Hypothalamus (tissue), 51 donors: ENCODE data around the gene IFT80.

Source experiments
- DNase-seq, 51 donors: peaks; one replicate each; lab custom pipeline; 2025; lab: John Stamatoyannopoulos, UW

The IFT80 gene

DNA sequence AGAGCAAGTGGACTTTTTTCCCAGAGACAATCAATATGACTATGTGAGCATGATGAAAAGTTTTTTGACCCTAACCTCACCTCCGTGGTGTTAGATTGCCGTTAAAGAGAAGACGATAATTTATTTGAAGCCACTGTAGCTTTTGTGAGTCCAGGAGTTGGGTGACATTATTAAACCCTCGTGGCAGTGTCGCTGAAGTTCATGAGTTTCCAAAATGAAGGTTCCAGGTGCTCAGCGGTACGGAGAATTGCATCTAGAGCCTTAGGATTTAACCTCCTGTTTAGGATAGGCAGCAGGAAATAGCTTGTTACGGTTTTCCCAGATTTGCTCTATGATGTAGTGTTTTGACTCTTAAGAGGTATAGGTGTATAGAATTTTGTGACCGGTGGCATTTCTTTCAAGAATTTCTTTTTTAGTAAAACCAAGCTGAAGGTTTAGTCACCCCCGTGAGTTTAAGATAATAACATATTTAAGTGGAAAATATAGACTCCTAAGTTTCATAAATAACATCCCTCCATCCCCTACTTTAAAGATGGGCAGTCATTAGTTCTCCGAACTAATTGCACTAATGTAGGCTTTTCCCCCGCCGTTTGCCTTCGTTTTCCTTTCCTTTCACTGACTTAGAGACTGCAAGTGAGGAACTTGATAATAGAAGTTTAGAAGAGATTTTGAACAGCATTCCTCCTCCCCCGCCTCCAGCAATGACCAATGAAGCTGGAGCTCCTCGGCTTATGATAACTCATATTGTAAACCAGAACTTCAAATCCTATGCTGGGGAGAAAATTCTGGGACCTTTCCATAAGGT, 2.5 kb upstream of the IFT80 start:
- no peak for DNase-seq

DNA sequence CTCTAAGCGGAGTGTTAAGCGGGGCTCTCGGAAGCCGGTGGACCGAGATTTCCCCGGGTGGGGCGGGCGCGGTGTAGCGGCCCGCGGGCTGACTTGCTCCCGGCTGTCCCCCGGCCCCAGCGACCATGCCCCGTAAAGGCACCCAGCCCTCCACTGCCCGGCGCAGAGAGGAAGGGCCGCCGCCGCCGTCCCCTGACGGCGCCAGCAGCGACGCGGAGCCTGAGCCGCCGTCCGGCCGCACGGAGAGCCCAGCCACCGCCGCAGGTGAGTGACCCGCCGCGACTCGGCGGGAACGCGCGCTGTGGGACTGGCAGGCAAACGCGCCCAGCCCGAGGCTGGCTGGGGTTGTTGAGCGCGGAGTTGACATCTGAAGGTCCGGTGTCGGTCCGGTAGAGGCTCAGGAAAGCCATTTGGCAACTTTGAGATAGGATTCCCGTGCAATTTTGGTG, 1.7 kb upstream of the IFT80 start:
- peak in 8 of 51 donors; percentile 2 to 46 (median 7) for DNase-seq

- DNase-seq = peak in 19 of 51 donors; percentile 4 to 45 (median 22)
These were observed 1.1 kb upstream of the IFT80 start for GRCh38 chr3:160400030-160400701.

DNA sequence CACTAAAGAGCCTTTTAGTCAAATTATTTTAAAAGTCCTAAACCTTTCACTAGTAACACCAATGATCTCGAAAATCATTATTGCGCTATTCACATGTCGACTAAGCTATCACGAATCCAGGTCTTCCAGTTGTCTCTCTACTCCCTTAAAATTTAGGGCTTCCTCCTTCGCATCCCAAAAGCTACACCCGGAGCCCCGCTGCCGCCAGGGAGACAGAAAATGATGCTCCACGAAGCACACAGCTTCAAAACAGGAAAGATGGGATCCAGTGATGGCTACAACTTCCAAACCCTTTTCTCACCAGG, 253 bp downstream of the IFT80 start:
- DNase-seq = no peak

GRCh38 chr3:160395297-160395696, 3.7 kb downstream of the IFT80 start:
- DNase-seq = peak in 1 of 51 donors; percentile 2

DNA sequence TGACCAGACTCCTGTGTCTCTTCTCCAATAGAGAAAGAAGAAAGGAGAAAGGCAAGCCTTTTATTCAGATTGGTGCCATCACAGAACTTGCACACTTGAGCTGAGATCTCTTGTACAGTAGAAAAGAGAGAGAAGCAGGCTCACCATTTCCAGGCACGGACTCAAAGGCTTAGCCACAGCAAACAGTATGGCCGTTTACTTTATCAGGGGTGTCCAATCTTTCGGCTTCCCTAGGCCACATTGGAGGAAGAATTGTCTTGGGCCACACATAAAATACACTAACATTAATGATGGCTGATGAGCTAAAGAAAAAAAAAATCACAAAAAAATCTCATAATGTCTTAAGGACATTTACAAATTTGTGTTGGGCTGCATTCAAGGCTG, 5.0 kb downstream of the IFT80 start:
- no peak for DNase-seq

- no peak for DNase-seq
These were observed 5.5 kb downstream of the IFT80 start for GRCh38 chr3:160393346-160394008.

- no peak for DNase-seq
These were observed 6.2 kb downstream of the IFT80 start for GRCh38 chr3:160392798-160393197.

DNA sequence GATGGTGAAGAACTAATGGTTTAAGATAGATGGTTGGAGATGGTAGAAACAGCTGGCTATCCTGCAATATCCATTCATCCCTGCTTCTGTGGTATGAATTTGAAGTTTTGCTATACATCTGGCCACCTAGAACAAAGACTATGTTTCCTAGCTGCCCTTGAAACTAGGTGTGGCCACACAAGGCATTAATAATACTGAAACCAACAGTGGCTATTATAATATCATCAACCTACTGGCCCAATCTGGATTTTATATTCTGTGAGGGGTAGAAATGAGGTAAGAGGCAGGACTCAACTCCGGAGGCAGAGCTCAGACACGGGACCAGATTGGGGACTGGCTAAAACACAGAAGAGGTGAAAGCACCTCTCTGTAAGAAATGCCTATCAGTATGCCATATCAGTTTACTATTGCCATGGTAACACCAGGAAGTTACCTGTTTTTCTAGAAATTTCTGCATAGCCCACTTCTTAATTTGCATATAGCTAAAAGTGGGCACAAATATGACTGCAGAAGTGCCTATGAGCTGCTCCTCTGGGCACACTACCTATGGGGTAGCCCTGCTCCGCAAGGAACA, 8.4 kb downstream of the IFT80 start:
- no peak for DNase-seq

- no peak for DNase-seq
These were observed 14.2 kb downstream of the IFT80 start for GRCh38 chr3:160384639-160385318.

DNA sequence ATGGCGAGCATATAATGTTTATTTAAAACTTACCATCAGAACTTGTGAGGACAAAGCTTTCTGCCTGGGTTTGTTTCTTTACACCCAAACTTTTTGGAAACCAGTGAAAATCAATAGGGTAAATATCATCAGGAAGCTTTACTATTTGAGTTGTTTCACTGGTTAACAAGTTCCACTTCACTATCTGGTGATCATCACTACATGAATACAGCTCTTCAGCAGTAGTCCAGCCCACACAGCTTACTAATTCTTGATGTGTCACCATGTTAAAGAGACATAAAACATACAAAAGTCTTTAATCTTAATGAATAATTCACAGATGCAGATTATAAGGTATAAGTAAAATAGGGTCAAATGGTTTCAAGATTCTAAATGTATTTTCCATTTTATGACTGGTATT, 17.6 kb downstream of the IFT80 start:
- no peak for DNase-seq

DNA sequence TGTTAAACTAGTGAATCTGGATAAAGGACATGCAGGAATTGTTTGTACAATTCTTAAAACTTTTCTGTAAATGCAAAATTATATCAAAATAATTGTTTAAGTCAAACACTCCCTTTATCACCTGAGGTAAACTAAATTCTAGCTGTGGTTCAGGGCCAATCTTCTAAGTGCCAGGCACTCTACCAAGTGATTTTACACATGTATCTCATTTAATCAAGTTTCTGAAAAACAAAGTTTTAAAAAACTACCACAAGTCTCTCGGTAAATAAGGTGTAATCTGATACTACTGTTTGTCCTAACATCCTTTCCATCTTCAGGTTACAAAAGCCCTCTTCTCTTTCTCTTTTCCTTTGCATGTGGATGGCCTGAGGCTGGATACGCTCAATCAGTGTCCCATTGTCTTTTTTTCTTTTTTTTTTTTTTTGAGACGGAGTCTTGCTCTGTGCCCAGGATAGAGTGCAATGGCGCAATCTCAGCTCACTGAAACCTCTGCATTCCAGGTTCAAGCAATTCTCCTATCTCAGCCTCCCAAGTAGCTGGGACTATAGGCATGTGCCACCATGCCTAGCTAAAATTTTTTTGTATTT, 19.3 kb downstream of the IFT80 start:
- no peak for DNase-seq

DNA sequence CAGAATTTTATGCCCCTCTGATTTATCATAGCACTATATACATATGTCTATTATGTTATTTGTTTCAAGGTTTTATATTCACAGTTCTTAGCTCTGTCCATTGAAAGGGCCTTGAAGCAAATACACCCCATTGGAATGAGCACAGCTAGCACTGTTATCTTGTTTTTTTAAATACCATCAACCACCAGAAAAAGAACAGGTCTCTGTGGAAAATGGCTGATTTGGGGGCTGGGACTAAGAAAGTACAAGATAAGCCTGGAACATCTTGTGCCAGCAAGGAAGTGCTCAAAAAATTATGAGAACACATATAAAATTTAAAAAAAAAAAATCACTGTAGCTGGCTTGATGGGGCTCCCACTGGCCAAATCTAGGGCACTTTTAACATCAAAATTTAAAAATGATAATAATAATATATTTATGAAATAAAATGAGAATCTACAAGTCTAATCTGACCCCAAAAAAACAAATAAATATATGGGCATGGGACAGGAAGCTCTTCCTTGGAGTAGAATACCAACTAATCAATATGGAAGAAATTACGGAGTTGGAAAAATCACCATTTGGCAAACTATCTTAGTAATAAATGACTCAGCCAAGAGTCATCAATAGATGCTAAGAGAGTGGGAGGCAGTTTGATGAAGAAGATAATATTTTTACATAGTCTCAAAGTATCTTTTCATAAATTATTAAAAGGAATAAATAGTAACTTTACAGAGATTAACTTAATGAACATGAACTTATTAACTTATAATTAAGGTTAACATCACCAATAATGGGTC, 20.5 kb downstream of the IFT80 start:
- DNase-seq = no peak

DNA sequence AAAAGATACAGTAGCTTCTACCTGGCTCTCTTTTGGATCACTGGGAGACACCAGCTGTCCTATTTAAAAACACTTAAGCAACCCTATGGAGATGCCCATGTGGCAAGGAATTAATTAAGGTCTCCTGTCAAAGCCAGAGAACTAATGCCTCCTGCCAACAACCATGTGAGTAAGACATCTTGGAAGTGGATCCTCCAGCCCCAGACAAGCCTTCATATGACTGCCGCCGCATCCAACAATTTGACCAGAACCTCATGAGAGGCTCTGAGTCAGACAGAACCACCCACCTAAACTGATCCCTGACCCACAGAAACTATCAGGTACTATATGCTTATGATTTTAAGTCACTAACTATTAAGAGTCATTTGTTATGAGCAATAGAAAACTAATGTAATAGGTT, 22.3 kb downstream of the IFT80 start:
- DNase-seq = no peak

GRCh38 chr3:160374925-160375324, 24.1 kb downstream of the IFT80 start:
- no peak for DNase-seq

- no peak for DNase-seq
These were observed 24.6 kb downstream of the IFT80 start for GRCh38 chr3:160374472-160374871.

- no peak for DNase-seq
These were observed 25.4 kb downstream of the IFT80 start for GRCh38 chr3:160373655-160374054.

DNA sequence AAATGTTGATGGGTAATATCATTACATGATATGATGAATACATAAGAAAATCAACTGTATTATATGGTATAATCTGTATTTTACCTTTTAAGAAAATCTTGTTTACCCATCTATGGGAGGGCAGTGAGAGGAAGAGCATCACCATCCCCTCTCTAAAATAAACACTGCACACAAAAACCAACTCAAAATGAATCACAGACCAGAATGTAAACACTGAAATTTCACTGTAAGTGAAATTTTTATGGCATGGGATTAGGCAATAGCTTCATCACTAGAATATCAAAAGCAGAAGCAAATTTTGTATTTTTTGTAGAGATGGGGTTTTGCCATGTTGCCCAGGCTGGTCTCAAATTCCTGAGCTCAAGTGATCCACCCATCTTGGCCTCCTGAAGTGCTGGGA, 26.2 kb downstream of the IFT80 start:
- no peak for DNase-seq

GRCh38 chr3:160370987-160371857, 27.8 kb downstream of the IFT80 start:
- DNase-seq = no peak
